SU-DHL-6 (cell line): ENCODE results near the gene GIT2.

Source experiments
- H2AFZ ChIP-seq: fragments of 200-600 bp; sonication (generic); 2 replicates; pipeline ENCODE4 v1.6.1; 2014; ENCODE audit warnings: low read depth, mild to moderate bottlenecking, moderate library complexity, mixed read lengths, antibody characterized with exemption, low read length; ENCODE audit not compliant: severe bottlenecking
- H3F3A ChIP-seq: fragments of 200-600 bp; shearing (Covaris generic); 2 replicates; pipeline ENCODE4 v1.6.0; 2016; ENCODE audit warnings: antibody characterized with exemption, mild to moderate bottlenecking; ENCODE audit not compliant: insufficient read depth
- H3K27ac ChIP-seq: fragments of 200-600 bp; sonication (generic); 2 replicates; pipeline ENCODE4 v1.5.1; 2016; ENCODE audit warnings: low read depth, mild to moderate bottlenecking, low read length, moderate library complexity, mixed read lengths
- H3K27me3 ChIP-seq: fragments of 200-600 bp; sonication (generic), shearing (Covaris generic); 2 replicates; pipeline ENCODE4 v1.6.0; 2014; ENCODE audit warnings: mild to moderate bottlenecking, low read length
- H3K36me3 ChIP-seq: fragments of 200-600 bp; sonication (generic); 2 replicates; pipeline ENCODE4 v1.6.1; 2014; ENCODE audit warnings: mild to moderate bottlenecking, low read length, mixed read lengths
- H3K4me2 ChIP-seq: fragments of 300-600, 200-600 bp; shearing (Covaris generic), sonication (generic); 2 replicates; pipeline ENCODE4 v1.6.0; 2014; ENCODE audit warnings: low read length, low read depth, mild to moderate bottlenecking; ENCODE audit not compliant: poor library complexity, severe bottlenecking
- H3K4me3 ChIP-seq: fragments of 200-600 bp; sonication (generic); 2 replicates; pipeline ENCODE4 v1.5.1; 2014; ENCODE audit warnings: antibody characterized with exemption, low read length, mild to moderate bottlenecking, mixed read lengths; ENCODE audit not compliant: insufficient read depth, poor library complexity, severe bottlenecking
- H3K79me2 ChIP-seq: fragments of 200-600 bp; sonication (generic); 2 replicates; pipeline ENCODE4 v1.6.1; 2014; ENCODE audit warnings: mild to moderate bottlenecking, low read length, moderate library complexity; ENCODE audit not compliant: insufficient read depth
- H3K9ac ChIP-seq: fragments of 200-600 bp; sonication (generic); 2 replicates; pipeline ENCODE4 v1.7.0; 2014; ENCODE audit warnings: mild to moderate bottlenecking, low read length
- H3K9me2 ChIP-seq: fragments of 200-600 bp; sonication (generic); replicated peaks from 2 replicates; pipeline ENCODE4 v1.6.1; 2014; ENCODE audit warnings: low read length; ENCODE audit not compliant: insufficient read depth
- H3K9me3 ChIP-seq: fragments of 200-600 bp; sonication (generic); 2 replicates; pipeline ENCODE4 v1.6.1; 2014; ENCODE audit warnings: low read length, mixed read lengths; ENCODE audit not compliant: insufficient read depth
- H4K20me1 ChIP-seq: fragments of 200-600 bp; sonication (generic); 2 replicates; pipeline ENCODE4 v1.6.1; 2014; ENCODE audit warnings: low read depth, mild to moderate bottlenecking, antibody characterized with exemption, low read length, moderate library complexity, mixed read lengths
- CTCF ChIP-seq: fragments of 200-600 bp; sonication (generic); IDR thresholded peaks from one replicate; pipeline ENCODE4 v1.5.1; 2017; ENCODE audit warnings: antibody characterized with exemption, mild to moderate bottlenecking, low read length, moderate library complexity; ENCODE audit not compliant: insufficient read depth, poor library complexity, severe bottlenecking
- EZH2phosphoT487 ChIP-seq: fragments of 200-600 bp; sonication (generic), shearing (Covaris generic); conservative IDR thresholded peaks from 2 replicates; pipeline ENCODE4 v1.6.1; 2018; ENCODE audit warnings: mild to moderate bottlenecking, antibody characterized with exemption, low read length, moderate library complexity, mixed read lengths

GIT2 gene

DNA sequence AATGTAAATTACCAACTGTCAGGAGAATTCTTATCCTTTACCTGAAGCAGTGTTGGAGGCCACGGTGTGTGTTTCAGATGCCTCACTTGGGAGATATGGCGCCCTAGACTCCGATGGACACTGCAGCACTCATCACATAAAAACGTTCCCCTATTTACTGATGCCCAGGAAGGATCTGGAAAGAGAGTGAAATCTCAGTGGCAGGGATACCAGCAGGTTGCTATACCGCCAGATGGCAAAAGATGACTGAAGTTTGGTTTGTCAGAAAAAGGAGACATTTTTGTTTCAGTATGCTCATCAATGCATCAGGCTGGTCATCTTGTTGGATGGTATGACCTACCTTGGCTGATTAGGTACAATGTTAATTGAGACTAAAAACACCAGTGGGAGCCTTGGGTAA, 4.6 kb downstream of the GIT2 start:
- TF ChIP-seq EZH2phosphoT487 = no peak
- TF ChIP-seq CTCF = no peak
- Histone ChIP-seq H3K36me3 (peaks cover 30% of the 10 kb centered on the region), H3F3A (peaks cover 22% of the 10 kb centered on the region), H3K27ac (no peak overlapping the region), H4K20me1 (peaks cover 7% of the 10 kb centered on the region; the same call in 1 of the 2 replicates), H3K9me2 (no peaks in the 10 kb centered on the region), H3K9ac (no peak overlapping the region), H3K27me3 (no peaks in the 10 kb centered on the region), H3K9me3 (no peaks in the 10 kb centered on the region), H3K4me3 (no peak overlapping the region), H2AFZ (no peak overlapping the region), H3K4me2 (no peak overlapping the region), H3K79me2 (peaks cover 83% of the 10 kb centered on the region)

DNA sequence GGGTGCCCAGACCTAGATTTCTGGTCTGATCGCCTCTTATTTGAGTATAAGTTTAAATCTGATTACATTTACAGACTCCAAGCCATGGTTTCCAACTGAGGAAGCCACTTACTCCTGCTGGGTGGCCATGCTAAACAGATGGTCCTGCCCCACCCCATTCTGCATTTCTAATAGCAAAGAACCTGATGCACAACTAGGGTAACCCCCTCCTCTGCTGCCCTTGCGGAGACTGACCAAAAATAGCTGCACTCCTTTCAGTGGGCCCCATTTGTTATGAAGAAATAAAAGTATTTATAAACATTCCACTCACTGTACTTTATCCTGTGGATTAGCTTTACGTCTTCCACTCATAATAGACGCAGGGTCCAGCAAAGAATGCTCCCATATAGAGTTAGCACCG, 6.8 kb downstream of the GIT2 start:
- no peaks in the 10 kb centered on the region for H3K9me3 ChIP-seq
- peaks cover 38% of the 10 kb centered on the region for H3K36me3 ChIP-seq
- peaks cover 7% of the 10 kb centered on the region; the same call in 1 of the 2 replicates for H4K20me1 ChIP-seq
- H3K9ac ChIP-seq = no peak overlapping the region
- no peak overlapping the region for H3K4me2 ChIP-seq
- H3K79me2 ChIP-seq = peaks cover 72% of the 10 kb centered on the region
- no peak overlapping the region for H2AFZ ChIP-seq
- H3K27me3 ChIP-seq = no peaks in the 10 kb centered on the region
- H3K9me2 ChIP-seq = no peaks in the 10 kb centered on the region
- no peak overlapping the region for H3K27ac ChIP-seq
- H3K4me3 ChIP-seq = no peak overlapping the region
- no peak for TF ChIP-seq EZH2phosphoT487
- TF ChIP-seq CTCF = no peak
- peaks cover 7% of the 10 kb centered on the region for H3F3A ChIP-seq

GRCh38 chr12:109988903-109989302, 7.3 kb downstream of the GIT2 start:
- Histone ChIP-seq H3K27me3 (no peaks in the 10 kb centered on the region), H3K9me3 (no peaks in the 10 kb centered on the region), H4K20me1 (peaks cover 3% of the 10 kb centered on the region; the same call in 1 of the 2 replicates), H3K9me2 (no peaks in the 10 kb centered on the region), H3K4me3 (no peak overlapping the region), H3K9ac (no peak overlapping the region), H2AFZ (no peak overlapping the region), H3F3A (peaks cover 2% of the 10 kb centered on the region; the same call in 1 of the 2 replicates), H3K36me3 (peaks cover 38% of the 10 kb centered on the region), H3K4me2 (no peak overlapping the region), H3K27ac (no peak overlapping the region), H3K79me2 (peaks cover 68% of the 10 kb centered on the region)
- TF ChIP-seq CTCF (no peak), EZH2phosphoT487 (no peak)

GRCh38 chr12:109988274-109988673, 7.9 kb downstream of the GIT2 start:
- Histone ChIP-seq H3F3A (no peaks in the 10 kb centered on the region), H3K36me3 (peaks cover 41% of the 10 kb centered on the region), H2AFZ (no peak overlapping the region), H3K4me3 (no peak overlapping the region), H3K27me3 (no peaks in the 10 kb centered on the region), H3K79me2 (peaks cover 62% of the 10 kb centered on the region), H4K20me1 (peaks cover 2% of the 10 kb centered on the region; the same call in 1 of the 2 replicates), H3K9me2 (no peaks in the 10 kb centered on the region), H3K27ac (no peak overlapping the region), H3K9me3 (no peaks in the 10 kb centered on the region), H3K4me2 (no peak overlapping the region), H3K9ac (no peak overlapping the region)
- TF ChIP-seq CTCF (no peak), EZH2phosphoT487 (no peak)
